Measurements from ENCODE around the gene ADGRE2. TPM values are rescaled to one million over a fixed set of nuclear protein-coding genes. Genes with fewer than 3 reads are reported as not detected.

Gene ADGRE2
- total RNA-seq = not detected in 2 replicates

GRCh38 chr19:14778110-14778845 is at the start of gene ADGRE2:
Gene ADGRE2 (minus strand): TSS chr19:14778560. CDS start chr19:14776756, 1,804 bp downstream.

GRCh38 chr19:14689598-14690503 is 88.5 kb downstream of the ADGRE2 start, which contains the start of gene ZNF333:
Gene ZNF333 (plus strand): TSS chr19:14690048. CDS start chr19:14693492, 3,444 bp downstream.

Other genes starting within 250 kb of the ADGRE2 start
- 28.8 and 38.5 TPM in 2 replicates for gene TECR, start 249.0 kb downstream of the ADGRE2 start, total RNA-seq
- 188 and 247 TPM in 2 replicates for gene NDUFB7, start 206.5 kb downstream of the ADGRE2 start, total RNA-seq
- gene CLEC17A, start 195.5 kb downstream of the ADGRE2 start, total RNA-seq = under 0.01 TPM in 2 replicates
- not detected in 2 replicates for gene ADGRE3, start 103.7 kb downstream of the ADGRE2 start, total RNA-seq
- 24.6 and 32.7 TPM in 2 replicates for gene ZNF333, start 88.5 kb downstream of the ADGRE2 start, total RNA-seq
- gene OR7A5, start 56.6 kb upstream of the ADGRE2 start, total RNA-seq = not detected in 2 replicates
- not detected in 2 replicates for gene OR7C1, start 56.6 kb upstream of the ADGRE2 start, total RNA-seq
- gene OR7A10, start 70.4 kb upstream of the ADGRE2 start, total RNA-seq = not detected in 2 replicates
- gene OR7A17, start 107.6 kb upstream of the ADGRE2 start, total RNA-seq = not detected in 2 replicates
- gene OR7C2, start 162.9 kb upstream of the ADGRE2 start, total RNA-seq = not detected in 2 replicates
- not detected in 2 replicates for gene SLC1A6, start 201.3 kb upstream of the ADGRE2 start, total RNA-seq

Measured in smooth muscle cell of trachea (primary cell).